HCT116 (cell line): ENCODE data around the gene ATP1B3. TPM values are rescaled to one million over a fixed set of nuclear protein-coding genes. Genes with fewer than 3 reads are reported as not detected.

Experiments
- ATAC-seq: fragments of 200-7000 bp; cut with Tn5 transposase; 2 replicates; pipeline ENCODE4 v1.9.1; 2020; ENCODE audit warnings: mild to moderate bottlenecking, moderate library complexity
- BruUV-seq: library from RNA; stranded (reverse); fragments of 400-500 nt; replicated peaks from 2 replicates; lab custom pipeline; 2021; lab: Mats Ljungman, UMichigan
- CTCF ChIA-PET: fragments of 300-600 bp; sonication (Branson Sonifier 250); formaldehyde crosslinking; loops from one replicate; lab custom pipeline; 2021; ENCODE audit warnings: antibody characterized with exemption; lab: Charles Lee
- POLR2A ChIA-PET: fragments of 300-600, 350-600 bp; sonication (Branson Sonifier 250); formaldehyde crosslinking; loops from one replicate; lab custom pipeline; 2021; ENCODE audit warnings: antibody characterized with exemption; lab: Charles Lee
- RAD21 ChIA-PET, 2 experiments: fragments of 300-600 bp; sonication (Branson Sonifier 250); formaldehyde crosslinking; loops; one replicate each; lab custom pipeline; 2023; ENCODE audit warnings: low total read pairs in 2 of 2; ENCODE audit not compliant: uncharacterized antibody in 2 of 2, unreplicated experiment in 2 of 2, low non-redundant PET in 1 of 2; lab: Charles Lee
- DNase-seq: peaks from one replicate; pipeline ENCODE4 v3.0.0-alpha.2; 2010; ENCODE audit warnings: low read depth, low spot score
- H2AFZ ChIP-seq: fragments of 200-600 bp; shearing (Covaris generic), sonication (generic); 2 replicates; pipeline ENCODE4 v1.6.1; 2017; ENCODE audit warnings: low read depth, mixed run types, mixed read lengths, antibody characterized with exemption, low read length; ENCODE audit not compliant: poor library complexity, severe bottlenecking
- H3K27ac ChIP-seq: 2 replicates; pipeline ENCODE4 v1.5.1; 2012; ENCODE audit warnings: low read depth, low read length
- H3K27me3 ChIP-seq: fragments of 200-600 bp; sonication (generic); 2 replicates; pipeline ENCODE4 v1.6.1; 2016; ENCODE audit warnings: mixed run types, low read length, mixed read lengths; ENCODE audit not compliant: insufficient read depth
- H3K36me3 ChIP-seq, 2 experiments: fragments of 200-500 bp in 1 of 2; fragments of 200-600 bp in 1 of 2; sonication (Bioruptor generic) in 1 of 2; sonication (generic) in 1 of 2; 2 replicates each; pipeline versions ENCODE4 v1.5.1 to v1.6.1; 2014 to 2016; ENCODE audit warnings: low read length in 2 of 2, inconsistent platforms in 1 of 2, mixed read lengths in 1 of 2, mixed run types in 1 of 2; ENCODE audit not compliant: insufficient read depth in 2 of 2, control insufficient read depth in 1 of 2
- H3K4me1 ChIP-seq, 2 experiments: fragments of 200-600 bp in 1 of 2; sonication (generic) in 1 of 2; 2 replicates each; pipeline versions ENCODE4 v1.5.1 to v1.6.1; 2012 to 2017; ENCODE audit warnings: low read length in 2 of 2, inconsistent platforms in 1 of 2, mild to moderate bottlenecking in 1 of 2, mixed read lengths in 1 of 2, mixed run types in 1 of 2, moderate library complexity in 1 of 2; ENCODE audit not compliant: insufficient read depth in 2 of 2, control insufficient read depth in 1 of 2
- H3K4me2 ChIP-seq: fragments of 200-600 bp; sonication (generic); 2 replicates; pipeline ENCODE4 v1.6.1; 2017; ENCODE audit warnings: mixed run types, low read length, mixed read lengths
- H3K4me3 ChIP-seq, 2 experiments: fragments of 200-600 bp in 1 of 2; sonication (generic) in 1 of 2; replicated peaks in 1 of 2; 2 replicates each; pipeline ENCODE4 v1.5.1; 2011 to 2016; ENCODE audit warnings: low read length in 2 of 2, control low read depth in 1 of 2, low read depth in 1 of 2, mild to moderate bottlenecking in 1 of 2, mixed read lengths in 1 of 2, mixed run types in 1 of 2
- H3K79me2 ChIP-seq: fragments of 200-600 bp; sonication (generic); 2 replicates; pipeline ENCODE4 v1.6.1; 2017; ENCODE audit warnings: mild to moderate bottlenecking, mixed run types, low read length, moderate library complexity, mixed read lengths; ENCODE audit not compliant: insufficient read depth
- H3K9ac ChIP-seq: fragments of 200-600 bp; sonication (generic); 2 replicates; pipeline ENCODE4 v1.6.1; 2016; ENCODE audit warnings: low read length, mixed read lengths
- H3K9me2 ChIP-seq: fragments of 200-600 bp; sonication (generic), shearing (Covaris generic); 2 replicates; pipeline ENCODE4 v1.6.1; 2017; ENCODE audit warnings: mixed run types, mild to moderate bottlenecking, moderate library complexity; ENCODE audit not compliant: insufficient read depth
- H3K9me3 ChIP-seq, 2 experiments: fragments of 200-500 bp in 1 of 2; fragments of 200-600 bp in 1 of 2; sonication (Bioruptor generic) in 1 of 2; sonication (generic) in 1 of 2; 2 replicates each; pipeline ENCODE4 v1.6.1; 2014 to 2017; ENCODE audit warnings: low read length in 2 of 2, mixed read lengths in 2 of 2, inconsistent platforms in 1 of 2, low read depth in 1 of 2, mild to moderate bottlenecking in 1 of 2, mixed run types in 1 of 2, moderate library complexity in 1 of 2; ENCODE audit not compliant: control insufficient read depth in 1 of 2, insufficient read depth in 1 of 2
- H4K20me1 ChIP-seq: fragments of 200-600 bp; sonication (generic), shearing (Covaris generic); 2 replicates; pipeline ENCODE4 v1.6.1; 2017; ENCODE audit warnings: mixed run types, mild to moderate bottlenecking, moderate library complexity; ENCODE audit not compliant: insufficient read depth
- POLR2A ChIP-seq: IDR thresholded peaks from 2 replicates; pipeline ENCODE4 v1.7.0; 2011; ENCODE audit warnings: borderline replicate concordance; ENCODE audit not compliant: insufficient read depth, insufficient read length; ENCODE audit errors: extremely low read depth
- SIN3A ChIP-seq: IDR thresholded peaks from 2 replicates; pipeline ENCODE4 v1.6.1; 2012; ENCODE audit warnings: low read depth
- SP1 ChIP-seq: IDR thresholded peaks from 2 replicates; pipeline ENCODE4 v1.6.1; 2012; ENCODE audit warnings: low read depth
- intact Hi-C: fragments of 100-400 bp; cut with micrococcal nuclease; formaldehyde crosslinking; loops from 2 replicates; pipeline ENCODE4 v1.10.0; 2022
- total RNA-seq: library from RNA; stranded (reverse); gene quantifications from one replicate; pipeline ENCODE4 v1.2.1, GENCODE V29; 2021; ENCODE audit not compliant: unreplicated experiment

The ATP1B3 gene
- total RNA-seq, 1 experiment from 2014 or later, result 147 TPM

- H3K4me1 ChIP-seq, result peaks cover 0 to 9% of the 10 kb centered on the region in 2 experiments; a peak in 1 of 4 replicates
- ATAC-seq (no peak), DNase-seq (no peak)
- H4K20me1 ChIP-seq, result no peaks in the 10 kb centered on the region
- H3K79me2 ChIP-seq, result no peaks in the 10 kb centered on the region
- ChIA-PET POLR2A (no interaction called here), CTCF (no interaction called here), RAD21 (no interaction called here)
- H2AFZ ChIP-seq, result no peak overlapping the region
- H3K27ac ChIP-seq, result no peak overlapping the region
- H3K27me3 ChIP-seq, result no peaks in the 10 kb centered on the region
- intact Hi-C loops, result no loop called here
- H3K4me3 ChIP-seq, result no peak overlapping the region
- H3K9me3 ChIP-seq, result no peaks in the 10 kb centered on the region
- H3K4me2 ChIP-seq, result no peak overlapping the region
- no peaks in the 10 kb centered on the region for H3K36me3 ChIP-seq
- H3K9me2 ChIP-seq, result no peaks in the 10 kb centered on the region
- no peak for TF ChIP-seq SP1
- no peak for TF ChIP-seq POLR2A
- no peak overlapping the region for H3K9ac ChIP-seq
- BruUV-seq, result no TSS peak
Observed at GRCh38 chr3:141844108-141844507, 32.3 kb upstream of the ATP1B3 start.

GRCh38 chr3:141844812-141845211 lies 31.6 kb upstream of the ATP1B3 start:
- TF ChIP-seq SIN3A (no peak), POLR2A (no peak)

More at GRCh38 chr3:141844812-141845211, 31.6 kb upstream of the ATP1B3 start:
- H3K4me3 ChIP-seq, result no peak overlapping the region
- RAD21 ChIA-PET, result no interaction called here
- H3K9me2 ChIP-seq, result no peaks in the 10 kb centered on the region
- no peak overlapping the region for H2AFZ ChIP-seq
- POLR2A ChIA-PET, result no interaction called here
- no peaks in the 10 kb centered on the region for H3K36me3 ChIP-seq
- no peak overlapping the region for H3K4me2 ChIP-seq
- no TSS peak for BruUV-seq
- no peaks in the 10 kb centered on the region for H3K79me2 ChIP-seq
- H3K27me3 ChIP-seq, result no peaks in the 10 kb centered on the region
- no peaks in the 10 kb centered on the region for H3K9me3 ChIP-seq
- intact Hi-C loops, result no loop called here
- no peak overlapping the region for H3K27ac ChIP-seq
- no peak overlapping the region for H3K9ac ChIP-seq
- peaks cover 0 to 9% of the 10 kb centered on the region in 2 experiments; a peak in 1 of 4 replicates for H3K4me1 ChIP-seq
- DNase-seq (no peak), ATAC-seq (no peak)
- CTCF ChIA-PET, result no interaction called here
- no peaks in the 10 kb centered on the region for H4K20me1 ChIP-seq
